Endothelial cell (in vitro differentiated cells): ENCODE results near the gene RBM15B. TPM values are rescaled to one million over a fixed set of nuclear protein-coding genes. Genes with fewer than 3 reads are reported as not detected.

Source experiments
- DNase-seq: peaks from one replicate; pipeline ENCODE4 v3.0.0; 2021; ENCODE audit warnings: low spot score
- H3K27ac Mint-ChIP-seq: one replicate; pipeline ENCODE4 v1.8.0; 2021; ENCODE audit warnings: mixed read lengths, inconsistent platforms; ENCODE audit not compliant: unreplicated experiment
- H3K27me3 Mint-ChIP-seq: one replicate; pipeline ENCODE4 v1.8.0; 2021; ENCODE audit warnings: mild to moderate bottlenecking, moderate library complexity, mixed read lengths, inconsistent platforms; ENCODE audit not compliant: unreplicated experiment
- H3K36me3 Mint-ChIP-seq: one replicate; pipeline ENCODE4 v1.8.0; 2021; ENCODE audit warnings: mild to moderate bottlenecking, low read depth, mixed read lengths, inconsistent platforms; ENCODE audit not compliant: unreplicated experiment
- H3K4me1 Mint-ChIP-seq: one replicate; pipeline ENCODE4 v1.8.0; 2021; ENCODE audit warnings: mild to moderate bottlenecking, mixed read lengths, inconsistent platforms; ENCODE audit not compliant: unreplicated experiment
- H3K4me3 Mint-ChIP-seq: one replicate; pipeline ENCODE4 v1.8.0; 2021; ENCODE audit warnings: mild to moderate bottlenecking, mixed read lengths, inconsistent platforms; ENCODE audit not compliant: unreplicated experiment
- H3K9me3 Mint-ChIP-seq: one replicate; pipeline ENCODE4 v1.8.0; 2021; ENCODE audit warnings: mixed read lengths, inconsistent platforms; ENCODE audit not compliant: unreplicated experiment
- CTCF ChIP-seq: fragments of 200-600 bp; sonication (generic); IDR thresholded peaks from one replicate; pipeline ENCODE4 v1.5.0; 2021; ENCODE audit warnings: antibody characterized with exemption; ENCODE audit not compliant: unreplicated experiment
- long read RNA-seq: library from polyadenylated mRNA; unstranded; transcript quantifications from one replicate; pipeline ENCODE4 v2.0.0, GENCODE V29; 2020; ENCODE audit not compliant: unreplicated experiment
- total RNA-seq: library from RNA; stranded (reverse); fragmentation: NEBNext Ultra II Directional; extraction: Animal tissue kit (Norgen Biotek cat#: 25700); gene quantifications from one replicate; pipeline ENCODE4 v1.2.1, GENCODE V29; 2021; ENCODE audit not compliant: unreplicated experiment

The RBM15B gene
- 50.7 TPM for total RNA-seq
- long read RNA-seq, full-length matches to known transcripts: 7 of 7 reads
- long read RNA-seq, partial matches to known transcripts: 0 of 7 reads
- long read RNA-seq, other reads (novel, unspliced or antisense): 0 of 7 reads

- Mint-ChIP-seq H3K27ac (peak within 1 kb of the TSS; percentile 78), H3K36me3 (peaks cover 39% of the 10 kb centered on the region), H3K4me1 (peaks cover 59% of the 10 kb centered on the region), H3K27me3 (peaks cover 19% of the 10 kb centered on the region), H3K4me3 (peak within 1 kb of the TSS; percentile 90), H3K9me3 (no peaks in the 10 kb centered on the region)
- TF ChIP-seq CTCF: peak; percentile 30
- DNase-seq: peak; percentile 98
These were observed at the start of gene RBM15B for GRCh38 chr3:51391075-51391565. Gene RBM15B (plus strand): TSS chr3:51391285. CDS start chr3:51391400, 115 bp downstream.

GRCh38 chr3:51343918-51344687 lies 47.0 kb upstream of the RBM15B start:
- H3K27me3 Mint-ChIP-seq: peaks cover 2% of the 10 kb centered on the region
- no peaks in the 10 kb centered on the region for H3K4me1 Mint-ChIP-seq
- DNase-seq: no peak
- no peaks in the 10 kb centered on the region for H3K9me3 Mint-ChIP-seq
- no peak overlapping the region for H3K27ac Mint-ChIP-seq
- TF ChIP-seq CTCF: no peak
- H3K4me3 Mint-ChIP-seq: no peak overlapping the region
- H3K36me3 Mint-ChIP-seq: no peaks in the 10 kb centered on the region

GRCh38 chr3:51350751-51351150 lies 40.3 kb upstream of the RBM15B start:
- no peak for TF ChIP-seq CTCF

GRCh38 chr3:51353131-51353530 lies 38.0 kb upstream of the RBM15B start:
- no peaks in the 10 kb centered on the region for H3K36me3 Mint-ChIP-seq
- TF ChIP-seq CTCF: no peak
- H3K9me3 Mint-ChIP-seq: no peaks in the 10 kb centered on the region
- no peaks in the 10 kb centered on the region for H3K4me1 Mint-ChIP-seq
- H3K27ac Mint-ChIP-seq: no peak overlapping the region
- no peaks in the 10 kb centered on the region for H3K27me3 Mint-ChIP-seq
- H3K4me3 Mint-ChIP-seq: no peak overlapping the region
- DNase-seq: no peak

More at GRCh38 chr3:51350751-51351150, 40.3 kb upstream of the RBM15B start:
- Mint-ChIP-seq H3K4me3 (no peak overlapping the region), H3K9me3 (no peaks in the 10 kb centered on the region), H3K4me1 (no peaks in the 10 kb centered on the region), H3K36me3 (no peaks in the 10 kb centered on the region), H3K27ac (no peak overlapping the region), H3K27me3 (no peaks in the 10 kb centered on the region)
- no peak for DNase-seq

- TF ChIP-seq CTCF: no peak
- Mint-ChIP-seq H3K36me3 (no peaks in the 10 kb centered on the region), H3K4me3 (no peak overlapping the region), H3K4me1 (no peaks in the 10 kb centered on the region), H3K9me3 (no peaks in the 10 kb centered on the region), H3K27ac (no peak overlapping the region), H3K27me3 (no peaks in the 10 kb centered on the region)
- DNase-seq: no peak
These were observed 37.4 kb upstream of the RBM15B start for GRCh38 chr3:51353691-51354090.
